HT1080 (cell line): Measurements from ENCODE around the gene MTRF1. TPM values are rescaled to one million over a fixed set of nuclear protein-coding genes. Genes with fewer than 3 reads are reported as not detected.
"Not testable (repeated sequence)": the region's sequence is repeated elsewhere in the genome, so short reads cannot be mapped to it uniquely, and the experiment has no call there.

ENCODE experiments used
- DNase-seq: peaks from one replicate; pipeline ENCODE4 v3.0.0-alpha.2; 2015; ENCODE audit warnings: low read depth
- total RNA-seq: library from RNA; depleted of rRNA; stranded (reverse); fragments of >200 nt; shearing (Covaris generic); gene quantifications from 2 replicates; pipeline ENCODE4 v1.2.3, GENCODE V29; 2014; rRNA removed

MTRF1 gene
- total RNA-seq, 1 experiment from 2014 or later = 13.7 TPM

GRCh38 chr13:41182231-41182630, 81.1 kb downstream of the MTRF1 start:
- no peak for DNase-seq

GRCh38 chr13:41179593-41180250, 83.7 kb downstream of the MTRF1 start:
- no peak for DNase-seq

- peak; percentile 23 for DNase-seq
These were observed 85.3 kb downstream of the MTRF1 start for GRCh38 chr13:41178040-41178439.

GRCh38 chr13:41177616-41178015, 85.8 kb downstream of the MTRF1 start:
- DNase-seq = no peak

GRCh38 chr13:41175576-41175975, 87.8 kb downstream of the MTRF1 start:
- not testable (repeated sequence) for DNase-seq

Other genes with a start within 250 kb of the MTRF1 start
- gene ELF1, start 244.3 kb downstream of the MTRF1 start, total RNA-seq = 13.4 and 31.1 TPM in 2 replicates
- 10.5 and 11.4 TPM in 2 replicates for gene WBP4, start 202.1 kb downstream of the MTRF1 start, total RNA-seq
- gene KBTBD6, start 130.8 kb downstream of the MTRF1 start, total RNA-seq = 10.6 and 12.2 TPM in 2 replicates
- gene KBTBD7, start 69.0 kb downstream of the MTRF1 start, total RNA-seq = 4.1 and 4.3 TPM in 2 replicates
- gene NAA16, start 47.7 kb upstream of the MTRF1 start, total RNA-seq = 4.8 and 8.2 TPM in 2 replicates
- 0.10 and 0.42 TPM in 2 replicates for gene RGCC, start 194.0 kb upstream of the MTRF1 start, total RNA-seq